Measurements from ENCODE around the gene IFT74. TPM values are rescaled to one million over a fixed set of nuclear protein-coding genes. Genes with fewer than 3 reads are reported as not detected.

The IFT74 gene
- 10 to 100 TPM; 13.9 to 28.8 (median 17.0) TPM for total RNA-seq

DNA sequence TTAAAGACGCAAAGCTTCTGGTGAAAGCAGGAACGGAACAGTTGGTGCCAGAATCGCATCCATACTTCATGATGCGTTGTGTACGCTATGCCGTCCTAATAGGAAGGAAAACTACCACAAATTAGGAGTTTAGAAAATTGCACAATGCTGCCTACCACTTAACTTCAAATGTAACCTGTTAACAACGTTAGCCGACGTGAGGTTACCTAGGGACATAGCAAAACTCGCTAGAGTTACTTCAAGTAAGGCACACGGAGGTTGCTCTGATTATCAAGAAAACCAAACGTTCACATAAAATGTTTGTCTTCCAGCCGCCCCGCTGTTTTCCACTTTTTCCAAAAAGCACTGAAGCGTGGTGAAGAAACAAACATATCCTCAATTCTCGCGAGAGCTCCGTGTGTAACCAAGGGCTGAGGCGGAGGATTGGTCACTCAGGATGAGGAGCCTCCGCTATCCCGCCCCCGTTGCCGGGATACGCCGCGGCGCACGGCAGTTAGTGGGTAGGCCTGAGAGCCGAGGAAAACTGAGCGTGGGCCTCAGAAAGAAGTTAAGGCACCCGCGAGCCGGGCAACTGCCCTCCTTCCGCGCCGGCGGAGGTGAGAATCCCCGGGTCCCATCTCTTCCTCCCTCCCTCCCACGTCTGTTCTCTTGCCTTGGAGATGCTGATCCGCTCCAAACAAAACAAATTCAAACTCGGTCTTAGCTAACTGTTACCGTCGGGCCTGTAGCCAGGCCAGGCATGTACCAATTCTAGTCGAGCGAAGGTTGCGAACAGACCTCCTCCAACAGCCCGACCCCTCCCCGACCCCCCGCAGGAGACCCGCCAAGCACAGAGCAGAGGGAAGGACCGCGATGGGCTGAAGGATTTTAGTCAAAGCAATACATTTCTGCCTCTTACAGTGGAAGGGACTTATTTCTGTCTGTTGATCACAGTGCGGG is at the start of gene IFT74:
IFT74 (plus strand) TSS at position 492 of the 939 bp plus-strand sequence. CDS start 5,556 bp downstream, outside the sequence.
- in situ Hi-C loops (cut with MboI; ENCODE audit: low pct_unique_long_range_greater_than_20kb in 2 of 9, low sequenced_read_pairs in 9 of 9, unreplicated experiment in 9 of 9) = no loop called here
- WGBS, 10 experiments = 0 to 24% (median 4%) methylated on average over 1 to 22 of the region's 53 CpGs

DNA sequence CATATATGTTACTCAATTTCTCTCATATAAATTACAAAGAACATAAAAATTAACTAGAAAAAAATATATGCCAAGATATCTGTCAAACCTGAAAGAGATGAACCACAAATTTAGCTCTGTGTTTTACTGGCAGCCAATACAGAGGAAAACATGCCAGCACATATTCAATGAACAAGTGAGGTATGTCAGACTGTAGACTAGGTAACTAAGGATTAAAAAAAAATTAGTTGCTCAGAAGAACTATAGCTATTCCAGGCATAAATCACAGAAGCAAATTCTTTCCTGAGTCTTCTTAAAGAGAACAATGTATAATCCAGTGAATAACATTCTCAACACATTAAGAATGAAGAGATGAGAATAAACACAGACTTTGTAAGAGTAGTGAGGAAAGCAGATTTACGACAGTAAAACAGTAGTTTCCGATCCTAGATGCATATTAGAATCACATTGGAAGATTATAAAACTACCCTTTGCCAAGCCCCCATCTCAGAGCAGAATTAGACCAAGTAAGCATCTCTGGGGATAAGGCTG is 43.0 kb upstream of the IFT74 start:
- ATAC-seq (replicated peaks in 6 of 8) = peak in 2 of 8 experiments; percentile 16 to 91
- H3K27ac ChIP-seq = no peak overlapping the region
- 56 to 100% (median 87%) methylated on average over 1 to 2 of the region's 2 CpGs; no CpG with 5 or more reads in 2 of the 10 experiments for WGBS, 10 experiments
- no peak overlapping the region for H3K4me3 ChIP-seq
- no peaks in the 10 kb centered on the region for H3K4me1 ChIP-seq (replicated peaks in 1 of 2)
- in situ Hi-C loops (cut with MboI; ENCODE audit: low pct_unique_long_range_greater_than_20kb in 2 of 9, low sequenced_read_pairs in 9 of 9, unreplicated experiment in 9 of 9) = no loop called here

More for the DNA sequence above, at the start of gene IFT74:
- peak; percentile 99 to 100 (median 100) for ATAC-seq (replicated peaks in 6 of 8)
- Histone ChIP-seq H3K4me1 (replicated peaks in 1 of 2) (peaks cover 7 to 8% of the 10 kb centered on the region in 2 donors), H3K4me3 (peak within 1 kb of the TSS; percentile 42 to 64 (median 52)), H3K27ac (peak within 1 kb of the TSS; percentile 54 to 82)

GRCh38 chr9:26919698-26920097 is 36.5 kb upstream of the IFT74 start:
- H3K4me1 ChIP-seq (replicated peaks in 1 of 2) = no peaks in the 10 kb centered on the region
- no peak for ATAC-seq (replicated peaks in 6 of 8)
- WGBS, 10 experiments = 0 to 100% (median 76%) methylated on average over 1 of the region's 1 CpG; no CpG with 5 or more reads in 4 of the 10 experiments
- in situ Hi-C loops (cut with MboI; ENCODE audit: low pct_unique_long_range_greater_than_20kb in 2 of 9, low sequenced_read_pairs in 9 of 9, unreplicated experiment in 9 of 9) = no loop called here
- no peak overlapping the region for H3K27ac ChIP-seq
- no peak overlapping the region for H3K4me3 ChIP-seq

DNA sequence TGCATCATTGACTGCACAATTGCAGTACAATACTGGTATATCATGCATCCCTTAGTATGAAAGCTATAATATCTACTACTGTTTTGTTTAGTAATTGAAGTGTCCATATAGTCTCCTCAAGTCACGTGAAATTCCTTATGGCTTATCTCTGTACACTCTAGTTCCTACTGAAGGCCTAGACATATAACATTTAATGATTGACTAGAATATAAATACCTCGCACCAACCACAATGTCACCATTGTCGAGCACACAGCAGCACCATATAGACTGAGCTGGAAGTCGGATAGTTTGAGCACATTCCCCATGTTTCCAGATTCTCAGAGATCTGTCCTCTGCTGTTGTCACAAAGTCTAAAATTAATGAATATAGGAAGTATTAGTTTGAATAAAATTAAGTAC is 30.6 kb upstream of the IFT74 start:
- WGBS, 10 experiments = 74 to 100% (median 100%) methylated on average over 2 to 4 of the region's 4 CpGs
- H3K27ac ChIP-seq = no peak overlapping the region
- in situ Hi-C loops (cut with MboI; ENCODE audit: low pct_unique_long_range_greater_than_20kb in 2 of 9, low sequenced_read_pairs in 9 of 9, unreplicated experiment in 9 of 9) = no loop called here
- H3K4me1 ChIP-seq (replicated peaks in 1 of 2) = no peaks in the 10 kb centered on the region
- ATAC-seq (replicated peaks in 6 of 8) = no peak
- no peak overlapping the region for H3K4me3 ChIP-seq

- peak in 3 of 8 experiments; percentile 41 to 64 (median 54) for ATAC-seq (replicated peaks in 6 of 8)
- 84 to 100% (median 96%) methylated on average over 3 to 6 of the region's 8 CpGs; no CpG with 5 or more reads in 1 of the 10 experiments for WGBS, 10 experiments
- Histone ChIP-seq H3K4me3 (no peak overlapping the region), H3K27ac (no peak overlapping the region), H3K4me1 (replicated peaks in 1 of 2) (no peaks in the 10 kb centered on the region)
- in situ Hi-C loops (cut with MboI; ENCODE audit: low pct_unique_long_range_greater_than_20kb in 2 of 9, low sequenced_read_pairs in 9 of 9, unreplicated experiment in 9 of 9) = no loop called here
Measured at GRCh38 chr9:26928902-26929495, 27.2 kb upstream of the IFT74 start.

GRCh38 chr9:26935847-26936246 is 20.4 kb upstream of the IFT74 start:
- Histone ChIP-seq H3K27ac (peak overlapping the region; percentile 58 to 79), H3K4me1 (replicated peaks in 1 of 2) (peaks cover 15 to 16% of the 10 kb centered on the region in 2 donors), H3K4me3 (no peak overlapping the region)
- ATAC-seq (replicated peaks in 6 of 8) = no peak
- in situ Hi-C loops (cut with MboI; ENCODE audit: low pct_unique_long_range_greater_than_20kb in 2 of 9, low sequenced_read_pairs in 9 of 9, unreplicated experiment in 9 of 9) = no loop called here

DNA sequence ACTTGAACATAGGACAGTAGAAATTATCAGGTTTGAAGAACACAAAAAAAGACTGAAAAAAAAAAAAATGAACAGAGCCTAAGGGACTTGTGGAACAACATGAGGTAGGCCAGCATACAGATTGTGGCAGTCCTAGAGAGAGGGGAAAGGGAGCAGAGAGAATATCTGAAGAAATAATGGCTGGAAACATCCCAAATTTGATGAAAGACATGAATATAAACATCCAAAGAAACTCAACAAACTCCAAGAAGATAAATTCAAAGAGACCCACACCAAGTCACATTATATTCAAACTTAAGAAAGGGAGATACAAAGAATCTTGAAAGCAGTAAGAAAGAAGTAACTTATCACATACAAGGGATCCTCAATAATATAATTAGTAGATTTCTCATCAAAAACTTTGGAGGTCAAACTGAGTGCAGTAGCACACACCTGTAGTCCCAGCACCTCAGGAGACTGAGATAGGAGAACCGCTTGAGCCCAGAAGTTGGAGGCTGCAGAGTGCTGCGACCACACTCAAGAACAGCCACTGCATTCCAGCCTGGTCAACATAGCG is 18.3 kb upstream of the IFT74 start:
- no peak overlapping the region for H3K4me3 ChIP-seq
- no peak for ATAC-seq (replicated peaks in 6 of 8)
- no peak overlapping the region for H3K27ac ChIP-seq
- peaks cover 15 to 19% of the 10 kb centered on the region in 2 donors for H3K4me1 ChIP-seq (replicated peaks in 1 of 2)
- in situ Hi-C loops (cut with MboI; ENCODE audit: low pct_unique_long_range_greater_than_20kb in 2 of 9, low sequenced_read_pairs in 9 of 9, unreplicated experiment in 9 of 9) = no loop called here
- 97 to 100% (median 100%) methylated on average over 3 of the region's 3 CpGs; no CpG with 5 or more reads in 6 of the 10 experiments for WGBS, 10 experiments

GRCh38 chr9:26939955-26940711 is 16.1 kb upstream of the IFT74 start:
- no peak overlapping the region for H3K27ac ChIP-seq
- 58 to 100% (median 89%) methylated on average over 1 to 3 of the region's 3 CpGs for WGBS, 10 experiments
- peaks cover 22 to 25% of the 10 kb centered on the region in 2 donors for H3K4me1 ChIP-seq (replicated peaks in 1 of 2)
- no peak overlapping the region for H3K4me3 ChIP-seq
- peak in 1 of 8 experiments; percentile 60 for ATAC-seq (replicated peaks in 6 of 8)
- in situ Hi-C loops (cut with MboI; ENCODE audit: low pct_unique_long_range_greater_than_20kb in 2 of 9, low sequenced_read_pairs in 9 of 9, unreplicated experiment in 9 of 9) = no loop called here

- peaks cover 22 to 28% of the 10 kb centered on the region in 2 donors for H3K4me1 ChIP-seq (replicated peaks in 1 of 2)
- no peak overlapping the region for H3K4me3 ChIP-seq
- no peak for ATAC-seq (replicated peaks in 6 of 8)
- 80 to 100% (median 100%) methylated on average over 1 of the region's 1 CpG; no CpG with 5 or more reads in 5 of the 10 experiments for WGBS, 10 experiments
- no peak overlapping the region for H3K27ac ChIP-seq
- in situ Hi-C loops (cut with MboI; ENCODE audit: low pct_unique_long_range_greater_than_20kb in 2 of 9, low sequenced_read_pairs in 9 of 9, unreplicated experiment in 9 of 9) = no loop called here
Measured at GRCh38 chr9:26940779-26941178, 15.4 kb upstream of the IFT74 start.

- peak overlapping the region; percentile 76 to 99 (median 97) for H3K4me3 ChIP-seq
- ATAC-seq (replicated peaks in 6 of 8) = no peak
- in situ Hi-C loops (cut with MboI; ENCODE audit: low pct_unique_long_range_greater_than_20kb in 2 of 9, low sequenced_read_pairs in 9 of 9, unreplicated experiment in 9 of 9) = no loop called here
- peaks cover 7 to 20% of the 10 kb centered on the region in 2 donors for H3K4me1 ChIP-seq (replicated peaks in 1 of 2)
- peak overlapping the region; percentile 99 to 100 for H3K27ac ChIP-seq
- WGBS, 10 experiments = 0 to 35% (median 12%) methylated on average over 1 to 2 of the region's 2 CpGs; no CpG with 5 or more reads in 2 of the 10 experiments
Measured at GRCh38 chr9:26945591-26945990, 10.6 kb upstream of the IFT74 start.

GRCh38 chr9:26946753-26947727 is 9.2 kb upstream of the IFT74 start, which contains the start of gene PLAA:
Gene PLAA (minus strand): TSS chr9:26947242. CDS start chr9:26947045, 197 bp downstream.
- Histone ChIP-seq H3K4me1 (replicated peaks in 1 of 2) (peaks cover 7 to 20% of the 10 kb centered on the region in 2 donors), H3K4me3 (peak within 1 kb of the TSS; percentile 76 to 99 (median 97)), H3K27ac (peak within 1 kb of the TSS; percentile 99 to 100)
- in situ Hi-C loops (cut with MboI; ENCODE audit: low pct_unique_long_range_greater_than_20kb in 2 of 9, low sequenced_read_pairs in 9 of 9, unreplicated experiment in 9 of 9) = no loop called here
- WGBS, 10 experiments = 0 to 4% (median 0%) methylated on average over 1 to 19 of the region's 76 CpGs
- ATAC-seq (replicated peaks in 6 of 8) = peak; percentile 97 to 98 (median 98)
